DOHH2 (cell line): ENCODE results near the gene CALM3.
"Not testable (repeated sequence)": the region's sequence is repeated elsewhere in the genome, so short reads cannot be mapped to it uniquely, and the experiment has no call there.

Source experiments
- H3F3A ChIP-seq: fragments of 200-600 bp; sonication (generic), shearing (Covaris generic); 2 replicates; pipeline ENCODE4 v1.6.0; 2016; ENCODE audit warnings: antibody characterized with exemption, mild to moderate bottlenecking; ENCODE audit not compliant: control insufficient read depth, insufficient read depth
- H3K27ac ChIP-seq: fragments of 200-600 bp; sonication (generic); 2 replicates; pipeline ENCODE4 v1.5.1; 2014; ENCODE audit warnings: low read depth, mild to moderate bottlenecking, low read length, moderate library complexity
- H3K27me3 ChIP-seq: fragments of 200-600 bp; sonication (generic); 2 replicates; pipeline ENCODE4 v1.6.1; 2014; ENCODE audit warnings: mild to moderate bottlenecking, low read length, mixed read lengths; ENCODE audit not compliant: control insufficient read depth
- H3K36me3 ChIP-seq: fragments of 200-600 bp; sonication (generic); 2 replicates; pipeline ENCODE4 v1.6.1; 2014; ENCODE audit warnings: mild to moderate bottlenecking, low read length, moderate library complexity, mixed read lengths; ENCODE audit not compliant: control insufficient read depth
- H3K4me1 ChIP-seq: fragments of 200-600 bp; sonication (generic); 2 replicates; pipeline ENCODE4 v1.6.1; 2014; ENCODE audit warnings: mild to moderate bottlenecking, low read length, mixed read lengths; ENCODE audit not compliant: control insufficient read depth
- H3K4me2 ChIP-seq: fragments of 200-600 bp; sonication (generic); 2 replicates; pipeline ENCODE4 v1.6.0; 2014; ENCODE audit warnings: mild to moderate bottlenecking, low read length, moderate library complexity
- H3K4me3 ChIP-seq: fragments of 200-600 bp; sonication (generic); 2 replicates; pipeline ENCODE4 v1.5.1; 2014; ENCODE audit warnings: mild to moderate bottlenecking, low read length, mixed read lengths
- H3K79me2 ChIP-seq: fragments of 200-600 bp; sonication (generic); 2 replicates; pipeline ENCODE4 v1.6.1; 2014; ENCODE audit warnings: mild to moderate bottlenecking, low read length, mixed read lengths; ENCODE audit not compliant: control insufficient read depth
- H3K9me2 ChIP-seq: fragments of 200-600 bp; sonication (generic); replicated peaks from 2 replicates; pipeline ENCODE4 v1.6.1; 2014; ENCODE audit warnings: mild to moderate bottlenecking, low read length, mixed read lengths; ENCODE audit not compliant: control insufficient read depth
- H3K9me3 ChIP-seq: fragments of 200-600 bp; sonication (generic); 2 replicates; pipeline ENCODE4 v1.6.1; 2014; ENCODE audit warnings: antibody characterized with exemption, low read length, mixed read lengths; ENCODE audit not compliant: control insufficient read depth, insufficient read depth
- H4K20me1 ChIP-seq: fragments of 200-600 bp; sonication (generic); 2 replicates; pipeline ENCODE4 v1.6.0; 2014; ENCODE audit warnings: low read depth, mild to moderate bottlenecking, antibody characterized with exemption, low read length, moderate library complexity; ENCODE audit not compliant: control insufficient read depth, insufficient read depth
- CTCF ChIP-seq: fragments of 200-600 bp; sonication (generic); IDR thresholded peaks from one replicate; pipeline ENCODE4 v1.5.1; 2014; ENCODE audit warnings: antibody characterized with exemption, mild to moderate bottlenecking, low read depth, low read length; ENCODE audit not compliant: poor library complexity, severe bottlenecking
- EZH2phosphoT487 ChIP-seq: fragments of 200-600 bp; sonication (generic); IDR thresholded peaks from 2 replicates; pipeline ENCODE4 v1.6.1; 2017; ENCODE audit warnings: borderline replicate concordance, mild to moderate bottlenecking, antibody characterized with exemption, low read length, moderate library complexity, mixed read lengths

CALM3 gene

GRCh38 chr19:46601318-46602224 lies at the start of gene CALM3:
CALM3 (plus strand) TSS chr19:46601330; CDS start chr19:46601435, 105 bp downstream.
- peaks cover 24% of the 10 kb centered on the region for H3K4me1 ChIP-seq
- H4K20me1 ChIP-seq = peaks cover 19% of the 10 kb centered on the region
- H3K4me2 ChIP-seq = peak within 1 kb of the TSS; percentile 86
- H3F3A ChIP-seq = 0 out of 2 replicates have a peak, but pooled peaks cover 2% of the 10 kb centered on the region
- peaks cover 48% of the 10 kb centered on the region for H3K36me3 ChIP-seq
- peaks cover 9% of the 10 kb centered on the region for H3K9me3 ChIP-seq
- H3K9me2 ChIP-seq = no peaks in the 10 kb centered on the region
- peak within 1 kb of the TSS; percentile 90 for H3K27ac ChIP-seq
- TF ChIP-seq CTCF = no peak
- TF ChIP-seq EZH2phosphoT487 = no peak
- H3K79me2 ChIP-seq = peaks cover 48% of the 10 kb centered on the region
- peak within 1 kb of the TSS; percentile 81 for H3K4me3 ChIP-seq
- H3K27me3 ChIP-seq = no peaks in the 10 kb centered on the region

GRCh38 chr19:46552891-46553290 lies 48.2 kb upstream of the CALM3 start:
- Histone ChIP-seq H3F3A (no peaks in the 10 kb centered on the region), H3K79me2 (no peaks in the 10 kb centered on the region), H4K20me1 (no peaks in the 10 kb centered on the region), H3K9me2 (no peaks in the 10 kb centered on the region), H3K36me3 (no peaks in the 10 kb centered on the region), H3K27me3 (peaks cover 21% of the 10 kb centered on the region), H3K4me1 (no peaks in the 10 kb centered on the region), H3K27ac (no peak overlapping the region), H3K9me3 (peaks cover 4% of the 10 kb centered on the region; the same call in 1 of the 2 replicates), H3K4me3 (no peak overlapping the region), H3K4me2 (no peak overlapping the region)
- no peak for TF ChIP-seq EZH2phosphoT487

GRCh38 chr19:46554161-46554560 lies 47.0 kb upstream of the CALM3 start:
- Histone ChIP-seq H3K9me3 (no peaks in the 10 kb centered on the region), H4K20me1 (no peaks in the 10 kb centered on the region), H3K9me2 (no peaks in the 10 kb centered on the region), H3F3A (no peaks in the 10 kb centered on the region), H3K4me2 (no peak overlapping the region), H3K79me2 (no peaks in the 10 kb centered on the region), H3K4me1 (no peaks in the 10 kb centered on the region), H3K27ac (no peak overlapping the region), H3K4me3 (no peak overlapping the region), H3K27me3 (peaks cover 21% of the 10 kb centered on the region), H3K36me3 (no peaks in the 10 kb centered on the region)
- TF ChIP-seq CTCF = no peak
- no peak for TF ChIP-seq EZH2phosphoT487

GRCh38 chr19:46555628-46556280 lies 45.4 kb upstream of the CALM3 start:
- H3K4me3 ChIP-seq = no peak overlapping the region
- no peaks in the 10 kb centered on the region for H3K9me2 ChIP-seq
- H4K20me1 ChIP-seq = no peaks in the 10 kb centered on the region
- no peak overlapping the region for H3K27ac ChIP-seq
- no peaks in the 10 kb centered on the region for H3F3A ChIP-seq
- H3K9me3 ChIP-seq = no peaks in the 10 kb centered on the region
- peaks cover 21% of the 10 kb centered on the region for H3K27me3 ChIP-seq
- H3K4me1 ChIP-seq = no peaks in the 10 kb centered on the region
- TF ChIP-seq CTCF (no peak), EZH2phosphoT487 (no peak)
- H3K4me2 ChIP-seq = no peak overlapping the region
- no peaks in the 10 kb centered on the region for H3K79me2 ChIP-seq
- no peaks in the 10 kb centered on the region for H3K36me3 ChIP-seq

GRCh38 chr19:46556471-46556870 lies 44.7 kb upstream of the CALM3 start:
- not testable (repeated sequence) for H3K9me2 ChIP-seq, H3K9me3 ChIP-seq, H3K4me1 ChIP-seq, H3F3A ChIP-seq, H3K4me2 ChIP-seq, H4K20me1 ChIP-seq, H3K4me3 ChIP-seq, H3K79me2 ChIP-seq, H3K36me3 ChIP-seq, H3K27ac ChIP-seq
- peaks cover 21% of the 10 kb centered on the region for H3K27me3 ChIP-seq
